ENCODE data around the gene GP9.

The GP9 gene

DNA sequence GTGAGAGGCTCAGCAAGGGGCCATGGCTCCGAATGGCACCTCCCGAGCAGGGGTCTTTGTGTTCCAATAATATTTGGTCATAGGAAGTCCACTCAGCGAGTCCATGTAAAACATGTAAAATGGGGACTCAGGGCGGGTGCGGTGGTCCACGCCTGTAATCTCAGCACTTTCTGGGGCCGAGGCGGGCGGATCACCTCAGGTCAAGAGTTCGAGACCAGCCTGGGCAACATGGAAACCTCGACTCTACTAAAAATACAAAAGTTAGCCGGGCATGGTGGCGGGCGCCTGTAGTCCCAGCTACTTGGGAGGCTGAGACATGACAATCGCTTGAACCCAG lies 33.1 kb upstream of the GP9 start:
- H3K4me3 ChIP-seq (ENCODE audit: low read depth, low read length) = no peak overlapping the region

- no peak overlapping the region for H3K4me3 ChIP-seq (ENCODE audit: low read depth, low read length)
Observed at GRCh38 chr3:129028866-129029265, 31.7 kb upstream of the GP9 start.

DNA sequence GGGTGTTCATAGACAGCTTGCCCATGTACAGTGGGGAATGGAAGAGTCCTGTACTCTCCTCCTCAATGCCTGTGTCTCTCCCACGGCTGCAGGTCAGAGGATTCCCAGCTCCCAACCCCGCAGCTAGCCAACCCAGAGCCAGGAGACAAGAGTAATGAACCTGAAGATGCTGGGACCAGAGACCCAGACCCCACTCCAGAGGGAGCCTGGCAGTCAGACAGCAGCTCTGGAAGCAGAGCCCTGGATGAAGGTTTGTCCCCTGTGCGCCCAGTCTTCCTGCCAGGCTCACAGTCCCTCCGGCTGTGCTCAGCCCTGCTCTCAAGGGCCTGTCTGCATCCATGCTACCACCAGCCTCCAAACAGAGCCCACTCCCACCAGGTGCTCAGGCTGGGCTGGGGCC lies 30.0 kb upstream of the GP9 start:
- H3K4me3 ChIP-seq (ENCODE audit: low read depth, low read length) = no peak overlapping the region

GRCh38 chr3:129031476-129032215 lies 28.9 kb upstream of the GP9 start:
- no peak overlapping the region for H3K4me3 ChIP-seq (ENCODE audit: low read depth, low read length)

- no peak overlapping the region for H3K4me3 ChIP-seq (ENCODE audit: low read depth, low read length)
Observed at GRCh38 chr3:129032716-129033115, 27.9 kb upstream of the GP9 start.

DNA sequence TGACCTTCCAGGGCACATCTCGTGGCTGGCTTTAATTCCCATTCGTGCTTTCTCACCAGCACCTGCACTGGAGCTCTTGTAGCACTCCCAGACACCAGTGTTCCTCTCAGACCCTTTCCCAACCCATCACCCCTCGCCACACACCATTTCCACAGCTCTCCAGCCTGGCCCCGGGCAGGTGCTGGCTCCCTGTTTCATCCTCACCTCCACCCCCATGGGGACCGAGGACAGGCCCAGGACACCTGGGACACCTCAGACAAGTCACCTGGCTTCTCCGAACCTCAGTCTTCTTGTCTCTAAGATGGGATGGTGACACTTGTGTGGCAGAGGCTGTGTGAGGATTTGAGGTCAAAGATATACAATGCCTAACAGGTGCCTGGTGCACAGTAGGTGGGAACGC lies 27.4 kb upstream of the GP9 start:
- no peak overlapping the region for H3K4me3 ChIP-seq (ENCODE audit: low read depth, low read length)

GRCh38 chr3:129033633-129034321 lies 26.8 kb upstream of the GP9 start:
- no peak overlapping the region for H3K4me3 ChIP-seq (ENCODE audit: low read depth, low read length)

DNA sequence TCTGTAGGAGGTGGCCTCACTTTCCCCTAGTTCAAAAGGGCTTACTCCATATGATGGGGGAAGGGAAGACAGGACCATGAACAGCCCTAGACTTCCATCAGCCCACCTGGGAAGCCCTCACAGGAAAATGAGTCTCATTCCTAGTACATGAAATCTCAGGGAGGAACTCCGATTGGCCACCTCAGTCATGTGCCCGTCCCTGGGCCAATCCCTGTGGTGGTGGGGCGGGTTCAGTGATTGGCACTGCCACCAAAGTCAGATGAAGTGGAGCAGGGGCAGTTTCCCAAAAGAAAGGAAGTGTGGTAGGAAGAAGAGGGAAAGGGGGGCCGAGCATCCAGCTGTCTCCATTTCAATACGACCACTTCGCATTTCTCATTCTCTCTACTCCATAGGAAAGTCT lies 25.9 kb upstream of the GP9 start:
- H3K4me3 ChIP-seq (ENCODE audit: low read depth, low read length) = no peak overlapping the region

GRCh38 chr3:129035360-129036221 lies 25.0 kb upstream of the GP9 start:
- H3K4me3 ChIP-seq (ENCODE audit: low read depth, low read length) = no peak overlapping the region

DNA sequence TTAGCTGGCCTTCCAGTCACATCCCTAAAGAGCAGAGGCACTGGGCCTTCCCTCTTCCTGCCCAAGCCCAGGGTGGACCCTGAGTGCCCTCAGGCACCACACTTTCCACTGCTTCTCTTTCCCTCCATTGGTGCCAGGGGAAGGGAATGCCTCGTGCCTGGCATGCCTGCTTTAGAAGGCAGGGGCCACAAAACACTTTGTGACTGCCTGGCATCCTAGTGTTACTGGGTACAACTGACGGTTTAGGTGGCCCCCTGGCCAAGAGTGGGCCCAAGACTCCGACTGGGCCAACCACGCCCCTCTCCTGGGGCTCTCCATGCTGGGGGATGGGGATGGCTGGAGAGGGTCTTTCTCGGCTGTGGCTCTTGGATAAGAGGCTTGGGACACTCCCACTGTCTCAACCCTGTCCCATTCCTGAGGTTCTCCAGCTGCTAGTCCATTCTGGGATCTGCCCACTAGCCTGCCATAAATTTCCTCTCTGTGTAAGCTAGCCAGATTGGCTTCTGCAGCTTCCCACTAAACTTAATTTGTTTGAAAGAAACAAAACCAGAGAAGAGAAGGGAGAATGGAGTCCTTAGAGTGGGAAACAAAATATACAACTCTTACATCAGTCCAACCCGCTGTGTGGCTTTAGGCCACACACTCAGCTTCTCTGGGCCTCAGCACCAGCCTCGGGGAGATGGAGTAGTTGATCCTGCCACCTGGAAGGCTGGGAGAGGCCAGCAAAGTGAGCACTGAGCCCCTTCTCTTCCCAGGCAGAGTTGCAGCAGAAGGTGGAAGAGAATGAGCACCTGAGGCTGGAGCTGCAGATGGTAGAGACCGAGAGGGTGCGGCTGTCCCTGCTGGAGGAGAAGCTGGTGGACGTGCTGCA lies 24.1 kb upstream of the GP9 start:
- no peak overlapping the region for H3K4me3 ChIP-seq (ENCODE audit: low read depth, low read length)

DNA sequence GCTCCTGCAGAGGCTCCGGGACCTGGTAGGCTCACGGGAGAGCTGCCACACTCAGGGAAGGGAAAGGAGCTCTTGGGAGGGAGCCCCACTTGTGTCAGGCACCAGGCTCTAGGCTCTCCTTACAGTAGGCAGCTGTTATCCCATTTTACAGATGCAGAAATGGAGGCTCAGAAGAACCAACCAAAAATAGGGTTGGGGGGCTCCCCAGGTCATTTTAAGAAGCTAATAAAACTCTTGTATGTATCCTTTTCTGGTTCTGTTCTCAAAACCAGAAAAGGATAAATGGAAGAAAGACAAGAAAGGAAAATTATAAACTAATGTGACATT lies 23.5 kb upstream of the GP9 start:
- H3K4me3 ChIP-seq (ENCODE audit: low read depth, low read length) = no peak overlapping the region

GRCh38 chr3:129038121-129038855 lies 22.3 kb upstream of the GP9 start:
- no peak overlapping the region for H3K4me3 ChIP-seq (ENCODE audit: low read depth, low read length)

DNA sequence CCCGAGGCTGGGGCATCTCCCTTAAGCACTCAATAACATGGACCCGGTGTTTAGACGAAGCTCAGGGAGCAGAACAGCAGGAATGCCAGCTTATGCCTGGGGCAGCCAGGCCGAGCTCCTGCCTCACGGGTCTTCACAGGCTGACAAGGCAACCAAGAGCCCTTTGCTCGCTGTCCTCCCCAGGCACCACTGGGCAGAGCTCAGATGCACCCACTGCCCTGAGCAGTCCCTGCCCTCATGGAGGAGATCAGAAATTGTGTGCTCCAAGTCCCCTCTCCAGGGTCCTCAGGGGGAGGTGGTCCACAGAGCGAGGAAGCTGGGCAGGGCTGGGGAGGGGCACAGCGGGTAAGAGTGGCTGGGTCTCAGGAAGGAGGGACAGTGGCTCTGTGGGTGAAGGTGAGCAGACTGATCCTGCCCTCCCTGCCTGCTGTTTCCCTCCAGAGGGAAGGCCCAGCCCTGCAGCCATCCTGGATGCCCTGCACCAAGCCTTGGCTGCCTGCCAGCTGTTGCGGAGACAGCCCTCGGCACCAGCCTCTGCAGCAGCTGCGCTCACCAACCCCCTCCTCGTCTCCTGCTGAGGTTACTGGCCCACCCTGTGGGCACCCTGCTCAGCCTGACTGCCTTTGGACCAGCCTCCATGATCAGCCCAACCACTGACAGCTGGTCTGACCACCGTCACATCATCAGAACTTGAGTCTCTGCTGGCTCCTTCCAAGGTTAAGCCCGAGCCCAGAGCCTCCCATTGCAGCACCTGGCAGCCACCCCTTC lies 21.1 kb upstream of the GP9 start:
- H3K4me3 ChIP-seq (ENCODE audit: low read depth, low read length) = no peak overlapping the region

DNA sequence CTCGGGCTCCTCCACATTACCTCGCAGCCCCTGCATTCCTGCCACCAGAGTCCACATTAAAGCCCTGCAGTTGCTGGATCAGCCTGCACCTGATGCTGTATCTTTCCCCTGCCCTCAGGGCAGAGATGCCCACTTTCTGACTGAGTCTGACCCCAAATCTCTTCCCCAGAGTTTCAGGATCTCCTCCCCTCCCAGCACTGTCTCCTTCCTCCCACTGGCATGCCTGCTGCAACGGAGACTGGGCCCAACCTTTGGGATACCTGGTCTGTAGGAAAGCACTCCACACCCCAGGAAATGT lies 20.6 kb upstream of the GP9 start:
- no peak overlapping the region for H3K4me3 ChIP-seq (ENCODE audit: low read depth, low read length)

DNA sequence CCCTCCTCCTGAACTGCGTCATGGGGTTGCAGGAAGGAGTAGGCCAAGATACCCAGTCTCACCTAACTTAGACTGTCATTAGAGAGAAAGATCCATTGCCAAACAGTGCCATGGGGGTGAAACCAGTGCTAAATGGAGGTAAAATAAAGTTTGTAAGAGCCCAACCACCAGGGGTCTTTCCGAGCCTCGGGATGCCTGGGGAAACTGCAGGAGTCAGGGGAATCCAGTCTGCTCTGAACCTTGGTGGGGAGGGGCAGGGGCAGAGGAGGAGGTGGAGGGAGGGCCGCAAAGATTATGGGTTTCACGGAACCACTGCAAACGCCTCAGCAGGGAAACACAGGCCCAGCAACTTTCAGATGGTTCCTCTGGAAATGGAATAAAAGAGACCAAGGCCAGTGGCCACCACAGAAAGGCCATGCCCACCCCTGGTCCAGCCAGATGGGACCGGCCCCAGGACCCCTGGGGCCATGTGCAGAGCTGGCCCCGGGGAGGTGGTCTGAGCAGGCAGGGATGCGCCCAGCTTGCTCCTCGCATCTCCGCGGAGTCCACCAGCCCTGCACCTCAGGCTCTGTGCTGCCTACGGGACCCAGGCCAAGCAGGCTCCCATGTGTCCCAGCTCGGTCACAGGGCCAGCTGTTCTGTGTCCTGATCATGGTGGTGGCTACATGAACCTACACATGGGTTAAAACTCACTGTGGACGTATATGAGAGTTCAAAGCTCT lies 19.8 kb upstream of the GP9 start:
- no peak overlapping the region for H3K4me3 ChIP-seq (ENCODE audit: low read depth, low read length)

GRCh38 chr3:129045675-129046036 lies 14.9 kb upstream of the GP9 start:
- H3K4me3 ChIP-seq (ENCODE audit: low read depth, low read length) = no peak overlapping the region

DNA sequence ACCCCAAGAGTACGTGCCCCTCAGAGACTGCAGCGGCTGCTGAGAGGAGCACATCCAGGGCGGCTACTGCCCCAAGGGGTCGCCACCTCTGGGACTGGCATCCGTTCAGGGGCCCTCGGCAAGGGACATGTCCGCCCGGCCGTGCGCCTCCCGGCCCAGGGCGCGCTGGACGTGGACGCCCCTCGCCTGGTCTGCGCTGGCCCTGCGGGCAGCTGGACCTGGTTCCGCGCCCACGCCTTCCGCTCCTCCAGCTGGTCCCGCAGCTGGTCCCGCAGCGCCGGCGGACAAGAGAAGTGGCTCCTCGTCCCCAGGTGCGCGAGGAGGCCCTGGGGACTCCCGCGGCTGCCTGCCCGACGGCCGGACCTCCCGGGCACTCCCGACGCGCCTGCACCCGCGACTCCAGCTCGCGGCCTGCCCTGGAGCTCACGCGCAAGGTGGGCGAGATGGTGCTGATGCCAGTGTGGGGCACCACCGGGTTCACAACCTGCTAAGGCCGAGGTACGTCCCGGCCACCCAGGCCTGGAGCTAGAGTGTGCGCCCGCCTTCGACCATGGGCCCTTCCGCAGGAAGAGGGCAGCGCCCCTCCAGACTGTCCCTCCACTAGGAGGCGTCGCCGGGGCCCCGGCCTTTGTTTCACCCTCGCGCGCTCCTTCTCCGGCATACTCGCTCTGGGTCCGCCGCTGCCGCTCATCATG lies 14.4 kb upstream of the GP9 start:
- H3K4me3 ChIP-seq (ENCODE audit: low read depth, low read length) = no peak overlapping the region

DNA sequence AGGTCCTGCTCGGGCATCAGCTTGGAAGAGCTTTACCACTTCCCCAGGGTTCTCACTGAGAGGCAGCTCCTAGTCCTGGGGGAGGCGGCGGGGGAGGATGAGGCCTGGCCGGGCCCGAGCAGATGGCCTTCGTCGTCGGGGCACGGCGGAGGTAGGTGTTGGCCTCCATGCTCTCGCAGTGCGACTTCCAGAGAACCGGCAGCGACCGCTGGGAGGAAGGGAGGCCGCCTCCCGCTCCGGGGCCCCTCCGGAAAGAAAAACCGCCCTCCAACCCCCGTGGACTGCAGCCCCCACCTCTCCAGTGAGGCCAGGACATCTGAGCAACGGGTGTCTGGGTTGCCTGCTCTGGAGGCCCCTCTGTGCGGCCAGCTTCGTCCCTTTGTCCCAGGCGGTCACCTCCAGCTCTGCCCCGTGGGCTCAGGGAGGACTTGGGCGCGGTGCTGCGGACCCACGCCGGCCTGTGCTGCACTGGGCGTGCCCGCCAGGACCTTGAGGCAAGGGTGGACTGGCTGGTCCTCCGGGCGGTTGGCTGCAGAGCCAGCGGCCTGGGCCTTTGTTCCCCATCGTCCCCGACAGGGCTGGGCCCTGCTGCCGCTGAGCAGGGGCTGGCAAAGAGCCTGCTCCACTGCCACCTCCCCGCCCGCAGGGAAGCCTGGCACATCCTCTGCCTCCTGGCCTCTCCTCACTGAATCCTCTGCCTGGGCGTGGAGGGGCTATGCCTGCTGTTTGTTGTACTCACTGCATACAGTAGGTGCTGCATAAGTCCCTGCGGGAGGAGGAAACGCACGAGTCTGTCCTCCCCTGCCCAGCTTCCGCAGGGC lies 13.6 kb upstream of the GP9 start:
- no peak overlapping the region for H3K4me3 ChIP-seq (ENCODE audit: low read depth, low read length)
